ENCODE results near the gene MRPL39. TPM values are rescaled to one million over a fixed set of nuclear protein-coding genes. Genes with fewer than 3 reads are reported as not detected.

The MRPL39 gene
- polyA plus RNA-seq, 1 of the 3 experiments (the other 2 are of a cell fraction) = 26.9 TPM

DNA sequence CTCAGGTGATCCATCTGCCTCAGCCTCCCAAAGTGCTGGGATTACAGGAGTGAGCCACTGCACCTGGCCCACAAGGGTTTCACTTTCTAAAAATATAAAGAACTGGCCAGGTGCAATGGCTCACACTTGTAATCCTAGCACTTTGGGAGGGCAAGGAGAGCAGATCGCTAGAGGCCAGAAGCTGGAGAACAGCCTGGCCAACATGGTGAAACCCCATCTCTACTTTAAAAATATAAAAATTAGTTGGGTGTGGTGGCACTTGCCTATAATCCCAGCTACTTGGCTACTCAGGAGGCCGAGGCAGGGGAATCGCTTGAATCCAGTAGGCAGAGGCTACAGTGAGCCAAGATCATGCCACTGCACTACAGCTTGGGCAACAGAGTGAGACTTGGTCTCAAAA lies 25.7 kb downstream of the MRPL39 start:
- TF ChIP-seq, protein P1, sequence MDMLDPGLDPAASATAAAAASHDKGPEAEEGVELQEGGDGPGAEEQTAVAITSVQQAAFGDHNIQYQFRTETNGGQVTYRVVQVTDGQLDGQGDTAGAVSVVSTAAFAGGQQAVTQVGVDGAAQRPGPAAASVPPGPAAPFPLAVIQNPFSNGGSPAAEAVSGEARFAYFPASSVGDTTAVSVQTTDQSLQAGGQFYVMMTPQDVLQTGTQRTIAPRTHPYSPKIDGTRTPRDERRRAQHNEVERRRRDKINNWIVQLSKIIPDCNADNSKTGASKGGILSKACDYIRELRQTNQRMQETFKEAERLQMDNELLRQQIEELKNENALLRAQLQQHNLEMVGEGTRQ (IDR thresholded peaks at IDR 0.05; ENCODE audit: borderline replicate concordance, low read depth, low read length) = no peak
- ChIA-PET CTCF (no interaction called here), POLR2A (no interaction called here)
- 94% methylated on average over 3 of the region's 3 CpGs for WGBS (ENCODE audit: low lambda C conversion rate)
- Histone ChIP-seq H3K36me3 (replicated peaks in 1 of 2; ENCODE audit: control insufficient read depth in 1 of 2, insufficient read depth in 2 of 2, low read length in 1 of 2) (peaks cover 20 to 22% of the 10 kb centered on the region in 2 experiments), H3K27me3 (ENCODE audit: insufficient read depth) (no peaks in the 10 kb centered on the region), H3K9me2 (no peaks in the 10 kb centered on the region), H3K9me3 (no peaks in the 10 kb centered on the region), H3K4me3 (ENCODE audit: low read depth in 2 of 2, low read length in 1 of 2) (no peak overlapping the region), H3K79me2 (ENCODE audit: insufficient read depth) (0 out of 2 replicates have a peak, but pooled peaks cover 6% of the 10 kb centered on the region), H3K4me1 (ENCODE audit: control insufficient read depth in 1 of 2, insufficient read depth in 2 of 2, low read depth in 1 of 2, low read length in 1 of 2) (peaks cover under 1 to 3% of the 10 kb centered on the region in 2 experiments; a peak in 2 of 4 replicates), H2AFZ (ENCODE audit: low read depth) (no peak overlapping the region), H3K4me2 (no peak overlapping the region), H3F3A (replicated peaks; ENCODE audit: insufficient read depth) (peaks cover 6% of the 10 kb centered on the region), H3K27ac (ENCODE audit: low read depth in 2 of 2, low read length in 1 of 2) (no peak overlapping the region), H4K20me1 (ENCODE audit: insufficient read depth) (no peaks in the 10 kb centered on the region), H3K9ac (no peak overlapping the region)
- DNase-seq = no peak

DNA sequence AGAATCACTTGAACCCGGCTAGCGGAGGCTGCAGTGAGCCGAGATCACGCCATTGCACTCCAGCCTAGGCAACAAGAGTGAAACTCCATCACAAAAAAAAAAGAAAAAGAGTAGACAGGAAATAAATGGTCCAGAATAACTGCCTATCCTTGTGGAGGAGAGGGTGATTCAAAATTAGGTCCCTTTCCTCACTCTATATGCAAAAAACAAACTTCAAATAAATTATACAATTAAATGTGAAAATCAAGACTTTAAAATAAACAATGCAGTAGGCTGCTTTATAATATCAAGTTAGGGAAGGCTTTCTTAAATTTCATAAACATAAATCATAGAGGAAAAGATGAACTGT lies 26.4 kb downstream of the MRPL39 start:
- no peak overlapping the region for H3K4me3 ChIP-seq (ENCODE audit: low read depth in 2 of 2, low read length in 1 of 2)
- TF ChIP-seq CHD2 (IDR thresholded peaks at IDR 0.05; ENCODE audit: low read length, partially characterized antibody) (no peak), EZH2phosphoT487 (IDR thresholded peaks at IDR 0.05; ENCODE audit: borderline replicate concordance, low read depth) (no peak), MXI1 (IDR thresholded peaks at IDR 0.05; ENCODE audit: low read depth, low read length) (no peak), TEAD4 (IDR thresholded peaks at IDR 0.05; ENCODE audit: borderline replicate concordance, insufficient read depth) (no peak), RCOR1 (IDR thresholded peaks at IDR 0.05; ENCODE audit: low read length) (no peak), NRF1 (IDR thresholded peaks at IDR 0.05; ENCODE audit: low read depth, low read length) (no peak), SIN3A (IDR thresholded peaks at IDR 0.05; ENCODE audit: borderline replicate concordance, low read depth, low read length) (no peak), TAF1 (IDR thresholded peaks at IDR 0.05; ENCODE audit: borderline replicate concordance, low read depth, low read length) (no peak), SMC3 (IDR thresholded peaks at IDR 0.05; ENCODE audit: low read depth, low read length) (no peak)
- TF ChIP-seq, protein P2, sequence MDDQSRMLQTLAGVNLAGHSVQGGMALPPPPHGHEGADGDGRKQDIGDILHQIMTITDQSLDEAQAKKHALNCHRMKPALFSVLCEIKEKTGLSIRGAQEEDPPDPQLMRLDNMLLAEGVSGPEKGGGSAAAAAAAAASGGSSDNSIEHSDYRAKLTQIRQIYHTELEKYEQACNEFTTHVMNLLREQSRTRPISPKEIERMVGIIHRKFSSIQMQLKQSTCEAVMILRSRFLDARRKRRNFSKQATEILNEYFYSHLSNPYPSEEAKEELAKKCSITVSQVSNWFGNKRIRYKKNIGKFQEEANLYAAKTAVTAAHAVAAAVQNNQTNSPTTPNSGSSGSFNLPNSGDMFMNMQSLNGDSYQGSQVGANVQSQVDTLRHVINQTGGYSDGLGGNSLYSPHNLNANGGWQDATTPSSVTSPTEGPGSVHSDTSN (IDR thresholded peaks at IDR 0.05) = no peak
- TF ChIP-seq, protein P3, sequence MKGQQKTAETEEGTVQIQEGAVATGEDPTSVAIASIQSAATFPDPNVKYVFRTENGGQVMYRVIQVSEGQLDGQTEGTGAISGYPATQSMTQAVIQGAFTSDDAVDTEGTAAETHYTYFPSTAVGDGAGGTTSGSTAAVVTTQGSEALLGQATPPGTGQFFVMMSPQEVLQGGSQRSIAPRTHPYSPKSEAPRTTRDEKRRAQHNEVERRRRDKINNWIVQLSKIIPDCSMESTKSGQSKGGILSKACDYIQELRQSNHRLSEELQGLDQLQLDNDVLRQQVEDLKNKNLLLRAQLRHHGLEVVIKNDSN (IDR thresholded peaks at IDR 0.05; ENCODE audit: borderline replicate concordance, low read depth) = no peak
- WGBS (ENCODE audit: low lambda C conversion rate) = 96% methylated on average over 4 of the region's 4 CpGs
- ChIA-PET POLR2A (no interaction called here), CTCF (no interaction called here)
- 0 out of 2 replicates have a peak, but pooled peaks cover 6% of the 10 kb centered on the region for H3K79me2 ChIP-seq (ENCODE audit: insufficient read depth)
- H3K36me3 ChIP-seq (replicated peaks in 1 of 2; ENCODE audit: control insufficient read depth in 1 of 2, insufficient read depth in 2 of 2, low read length in 1 of 2) = peaks cover 16 to 19% of the 10 kb centered on the region in 2 experiments
- no peaks in the 10 kb centered on the region for H3K9me3 ChIP-seq
- DNase-seq = no peak
- no peaks in the 10 kb centered on the region for H3K27me3 ChIP-seq (ENCODE audit: insufficient read depth)
- peaks cover 3 to 7% of the 10 kb centered on the region in 2 experiments; a peak in 2 of 4 replicates for H3K4me1 ChIP-seq (ENCODE audit: control insufficient read depth in 1 of 2, insufficient read depth in 2 of 2, low read depth in 1 of 2, low read length in 1 of 2)
- no peak overlapping the region for H3K4me2 ChIP-seq
- H4K20me1 ChIP-seq (ENCODE audit: insufficient read depth) = no peaks in the 10 kb centered on the region
- peaks cover 6% of the 10 kb centered on the region for H3F3A ChIP-seq (replicated peaks; ENCODE audit: insufficient read depth)
- H3K9me2 ChIP-seq = no peaks in the 10 kb centered on the region
- no peak overlapping the region for H3K9ac ChIP-seq
- H3K27ac ChIP-seq (ENCODE audit: low read depth in 2 of 2, low read length in 1 of 2) = no peak overlapping the region
- H2AFZ ChIP-seq (ENCODE audit: low read depth) = no peak overlapping the region
